ENCODE data around the gene NAA16. TPM values are rescaled to one million over a fixed set of nuclear protein-coding genes. Genes with fewer than 3 reads are reported as not detected.
"Not testable (repeated sequence)": the region's sequence is repeated elsewhere in the genome, so short reads cannot be mapped to it uniquely, and the experiment has no call there.

The NAA16 gene
- 23.3 and 27.1 TPM in 2 replicates for total RNA-seq (2014; rRNA removed; shearing (Covaris generic))

- H3K4me3 ChIP-seq, result peak within 1 kb of the TSS; percentile 96
- H3K27me3 ChIP-seq, result no peaks in the 10 kb centered on the region
Measured at GRCh38 chr13:41310963-41311405, at the start of gene NAA16. TSS of gene NAA16 (plus strand) at chr13:41311267. CDS start at chr13:41311529, 262 bp downstream.

DNA sequence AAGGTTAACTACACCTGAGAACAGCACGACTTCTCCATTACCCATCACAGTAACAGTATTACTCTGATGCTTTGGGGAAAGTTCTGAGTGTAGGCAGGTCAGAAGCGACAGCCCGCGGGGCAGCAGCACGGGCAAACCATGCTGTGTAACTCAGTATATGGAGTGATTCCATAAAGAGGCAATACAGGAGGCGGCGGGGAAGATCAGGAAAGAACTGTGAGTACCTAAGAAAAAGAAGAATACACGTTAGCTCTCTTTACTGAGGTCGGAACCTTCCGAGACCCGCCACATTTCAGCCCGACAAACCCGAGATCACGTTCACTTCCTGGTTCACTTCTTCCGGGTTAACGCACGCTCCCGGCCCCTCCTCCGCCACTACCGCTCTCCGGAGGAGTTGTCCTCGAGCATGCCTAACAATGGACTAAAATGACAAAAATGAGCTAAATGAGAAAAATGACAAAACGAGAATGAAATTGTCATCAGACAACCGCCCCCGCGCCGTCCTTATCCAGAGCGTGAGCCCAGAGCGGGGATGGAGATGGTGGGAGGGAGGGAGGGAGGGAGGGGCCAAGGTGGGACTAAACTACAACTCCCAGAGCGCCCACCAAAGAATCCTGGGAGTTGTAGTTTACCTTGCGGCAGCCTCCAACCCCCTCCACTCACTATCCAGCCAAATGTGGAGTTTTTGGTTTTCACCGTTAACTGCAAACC lies 47.7 kb upstream of the NAA16 start, which contains the start of gene MTRF1:
Gene MTRF1, minus strand, starts transcription at position 316 of the 711 bp plus-strand sequence. CDS start 2,669 bp downstream, outside the sequence.
- DNase-seq, result peak; percentile 81 to 88
- Histone ChIP-seq H3K27me3 (no peaks in the 10 kb centered on the region), H3K36me3 (peaks cover 14% of the 10 kb centered on the region), H3K9me3 (replicated peaks) (peaks cover 5% of the 10 kb centered on the region; the same call in 1 of the 2 replicates), H3K4me1 (no peaks in the 10 kb centered on the region), H3K4me3 (peak within 1 kb of the TSS; percentile 71), H3K27ac (peak within 1 kb of the TSS; percentile 67)

More at GRCh38 chr13:41310963-41311405, at the start of gene NAA16:
- Histone ChIP-seq H3K27ac (peak within 1 kb of the TSS; percentile 90), H3K9me3 (replicated peaks) (no peaks in the 10 kb centered on the region), H3K36me3 (no peaks in the 10 kb centered on the region), H3K4me1 (peaks cover 3% of the 10 kb centered on the region; the same call in 1 of the 2 replicates)
- DNase-seq, result peak; percentile 94 to 95

DNA sequence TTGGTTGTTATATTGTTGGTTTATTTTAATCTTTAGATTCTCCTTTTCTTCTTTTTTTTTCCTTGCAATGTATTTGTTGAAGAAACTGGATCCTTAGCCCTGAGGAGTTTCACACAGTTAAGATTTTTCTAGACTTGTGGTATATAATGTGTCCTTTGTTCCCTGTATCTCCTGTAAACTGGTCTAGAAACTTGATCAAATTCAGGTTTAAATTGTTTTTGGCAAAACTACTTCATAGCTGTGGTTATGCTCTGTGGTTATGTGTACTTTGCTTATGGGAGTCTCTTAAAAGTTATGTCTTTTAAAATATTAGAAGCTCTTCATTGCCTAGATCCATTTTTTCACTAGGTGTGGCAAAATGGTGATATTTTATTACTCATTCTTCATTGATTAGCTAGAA lies 44.0 kb upstream of the NAA16 start:
- Histone ChIP-seq H3K36me3 (no peaks in the 10 kb centered on the region), H3K4me1 (no peaks in the 10 kb centered on the region), H3K4me3 (no peak overlapping the region), H3K9me3 (replicated peaks) (peaks cover 9% of the 10 kb centered on the region; the same call in 1 of the 2 replicates), H3K27me3 (no peaks in the 10 kb centered on the region), H3K27ac (no peak overlapping the region)
- no peak for DNase-seq

GRCh38 chr13:41268764-41269163 lies 42.3 kb upstream of the NAA16 start:
- H3K27ac ChIP-seq, result no peak overlapping the region
- no peaks in the 10 kb centered on the region for H3K4me1 ChIP-seq
- H3K27me3 ChIP-seq, result no peaks in the 10 kb centered on the region
- H3K36me3 ChIP-seq, result no peaks in the 10 kb centered on the region
- peaks cover 9% of the 10 kb centered on the region; the same call in 1 of the 2 replicates for H3K9me3 ChIP-seq (replicated peaks)
- H3K4me3 ChIP-seq, result no peak overlapping the region
- peak; percentile 46 to 56 for DNase-seq

- Histone ChIP-seq H3K9me3 (replicated peaks) (peaks cover 9% of the 10 kb centered on the region; the same call in 1 of the 2 replicates), H3K27ac (no peak overlapping the region), H3K27me3 (no peaks in the 10 kb centered on the region), H3K4me3 (no peak overlapping the region), H3K36me3 (no peaks in the 10 kb centered on the region), H3K4me1 (no peaks in the 10 kb centered on the region)
- no peak for DNase-seq
Measured at GRCh38 chr13:41271456-41272285, 39.4 kb upstream of the NAA16 start.

- DNase-seq, result no peak
- Histone ChIP-seq H3K9me3 (replicated peaks) (no peaks in the 10 kb centered on the region), H3K27me3 (no peaks in the 10 kb centered on the region), H3K4me3 (no peak overlapping the region), H3K27ac (no peak overlapping the region), H3K4me1 (no peaks in the 10 kb centered on the region), H3K36me3 (no peaks in the 10 kb centered on the region)
Measured at GRCh38 chr13:41273831-41274441, 37.1 kb upstream of the NAA16 start.

- Histone ChIP-seq H3K27me3 (no peaks in the 10 kb centered on the region), H3K27ac (no peak overlapping the region), H3K4me3 (no peak overlapping the region), H3K9me3 (replicated peaks) (no peaks in the 10 kb centered on the region), H3K4me1 (no peaks in the 10 kb centered on the region), H3K36me3 (no peaks in the 10 kb centered on the region)
- DNase-seq, result no peak
Measured at GRCh38 chr13:41274881-41275280, 36.2 kb upstream of the NAA16 start.

GRCh38 chr13:41276824-41277223 lies 34.2 kb upstream of the NAA16 start:
- DNase-seq, result no peak
- Histone ChIP-seq H3K27ac (no peak overlapping the region), H3K9me3 (replicated peaks) (no peaks in the 10 kb centered on the region), H3K4me3 (no peak overlapping the region), H3K4me1 (no peaks in the 10 kb centered on the region), H3K36me3 (no peaks in the 10 kb centered on the region), H3K27me3 (no peaks in the 10 kb centered on the region)

GRCh38 chr13:41279156-41279555 lies 31.9 kb upstream of the NAA16 start:
- not testable (repeated sequence) for DNase-seq

DNA sequence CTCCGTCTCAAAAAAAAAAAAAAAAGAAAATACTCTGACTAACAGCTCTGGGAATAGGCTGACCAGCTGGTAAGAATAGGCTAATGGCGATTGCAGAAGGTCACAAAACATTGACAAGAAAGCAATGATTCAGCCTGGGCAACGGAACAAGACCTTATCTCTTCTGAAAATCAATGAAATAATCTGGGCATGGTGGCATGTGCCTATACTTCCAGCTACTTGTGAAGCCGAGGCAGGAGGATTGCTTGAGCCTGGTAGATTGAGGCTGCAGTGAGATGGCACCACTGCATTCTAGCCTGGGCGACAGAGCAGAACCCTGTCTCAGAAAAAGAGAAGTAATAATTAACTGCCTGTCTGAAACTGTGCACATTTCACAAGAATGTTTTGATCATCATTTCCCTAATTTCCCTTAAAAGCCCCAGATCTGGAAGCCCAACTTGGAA lies 28.9 kb upstream of the NAA16 start:
- Histone ChIP-seq H3K36me3 (no peaks in the 10 kb centered on the region), H3K9me3 (replicated peaks) (no peaks in the 10 kb centered on the region), H3K4me3 (no peak overlapping the region), H3K27ac (no peak overlapping the region), H3K4me1 (no peaks in the 10 kb centered on the region), H3K27me3 (no peaks in the 10 kb centered on the region)
- DNase-seq, result no peak

More at GRCh38 chr13:41279156-41279555, 31.9 kb upstream of the NAA16 start:
- H3K36me3 ChIP-seq; H3K9me3 ChIP-seq (replicated peaks); H3K27me3 ChIP-seq; H3K27ac ChIP-seq; H3K4me3 ChIP-seq; H3K4me1 ChIP-seq: not testable (repeated sequence)

GRCh38 chr13:41284512-41285288 lies 26.4 kb upstream of the NAA16 start:
- H3K27me3 ChIP-seq, result no peaks in the 10 kb centered on the region
- no peaks in the 10 kb centered on the region for H3K36me3 ChIP-seq
- no peaks in the 10 kb centered on the region for H3K4me1 ChIP-seq
- DNase-seq, result no peak
- H3K4me3 ChIP-seq, result no peak overlapping the region
- H3K27ac ChIP-seq, result no peak overlapping the region
- no peaks in the 10 kb centered on the region for H3K9me3 ChIP-seq (replicated peaks)

DNA sequence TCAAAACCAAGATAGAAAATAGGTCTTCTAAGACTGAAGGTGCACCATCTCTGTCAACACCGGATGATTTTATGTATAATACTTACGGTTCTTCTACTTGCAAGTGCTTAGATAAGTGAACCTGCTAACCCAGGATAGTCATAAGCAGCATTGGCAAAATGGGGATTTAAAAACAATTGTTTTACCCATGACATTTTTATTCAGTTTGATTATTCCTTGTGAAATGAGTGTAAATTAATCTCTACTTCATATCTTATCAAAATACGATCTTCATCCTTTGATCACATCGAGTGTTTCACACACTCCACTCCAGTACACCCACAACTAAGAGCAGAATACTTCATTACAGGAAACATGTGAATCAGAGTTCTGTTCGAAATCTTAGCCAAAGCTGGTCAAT lies 24.7 kb upstream of the NAA16 start:
- no peak overlapping the region for H3K27ac ChIP-seq
- no peaks in the 10 kb centered on the region for H3K9me3 ChIP-seq (replicated peaks)
- no peak overlapping the region for H3K4me3 ChIP-seq
- H3K27me3 ChIP-seq, result no peaks in the 10 kb centered on the region
- H3K36me3 ChIP-seq, result no peaks in the 10 kb centered on the region
- no peak for DNase-seq
- H3K4me1 ChIP-seq, result no peaks in the 10 kb centered on the region

- Histone ChIP-seq H3K4me1 (no peaks in the 10 kb centered on the region), H3K4me3 (no peak overlapping the region), H3K9me3 (replicated peaks) (peaks cover 4% of the 10 kb centered on the region; the same call in 1 of the 2 replicates), H3K36me3 (no peaks in the 10 kb centered on the region), H3K27me3 (no peaks in the 10 kb centered on the region), H3K27ac (no peak overlapping the region)
- no peak for DNase-seq
Measured at GRCh38 chr13:41289463-41289881, 21.6 kb upstream of the NAA16 start.

DNA sequence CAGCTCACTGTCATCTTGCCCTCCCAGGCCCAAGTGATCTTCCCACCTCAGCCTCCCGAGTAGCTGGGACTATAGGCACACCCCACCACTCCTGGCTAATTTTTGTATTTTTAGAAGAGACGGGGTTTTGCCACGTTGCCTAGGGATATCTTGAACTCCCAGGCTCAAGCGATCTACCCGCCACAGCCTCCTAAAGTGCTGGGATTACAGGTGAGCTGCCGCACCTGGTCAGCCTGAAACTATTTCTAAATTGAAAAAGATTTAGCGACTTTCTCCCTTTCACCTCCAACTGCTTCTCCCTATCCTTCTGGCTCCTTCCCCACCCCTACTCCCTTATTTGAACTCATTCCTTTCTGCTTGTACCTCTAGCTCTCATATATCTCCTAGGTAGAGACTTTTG lies 19.8 kb upstream of the NAA16 start:
- Histone ChIP-seq H3K27ac (no peak overlapping the region), H3K36me3 (no peaks in the 10 kb centered on the region), H3K4me1 (no peaks in the 10 kb centered on the region), H3K4me3 (no peak overlapping the region), H3K9me3 (replicated peaks) (peaks cover 4% of the 10 kb centered on the region; the same call in 1 of the 2 replicates), H3K27me3 (no peaks in the 10 kb centered on the region)
- DNase-seq, result no peak

Measured in SJCRH30 (cell line).